Measurements from ENCODE around the gene PAEP.

GRCh38 chr9:135525241-135526088 is 36.1 kb upstream of the PAEP start:
- TF ChIP-seq CTCF (IDR thresholded peaks at IDR 0.05; ENCODE audit: low read depth, low read length, missing input control) = no peak
- no peak for TF ChIP-seq YY1 (IDR thresholded peaks at IDR 0.05)
- TF ChIP-seq FOXA2 (IDR thresholded peaks at IDR 0.05) = no peak
- TF ChIP-seq JUND (IDR thresholded peaks at IDR 0.05) = no peak
